ENCODE data around the gene P3H4.

GRCh38 chr17:41837761-41838538, 26.2 kb upstream of the P3H4 start, which contains the start of gene KLHL10:
- TF ChIP-seq CTCF (conservative IDR thresholded peaks at IDR 0.05; ENCODE audit: low read depth, low read length) = no peak
- no peak for TF ChIP-seq EZH2 (IDR thresholded peaks at IDR 0.05; ENCODE audit: low read length, unreplicated experiment)
- TF ChIP-seq EZH2phosphoT487 (IDR thresholded peaks at IDR 0.05; ENCODE audit: borderline replicate concordance, low read length) = no peak
